Cardiac septum (tissue), 1 donor: Measurements from ENCODE around the gene PRR5. TPM values are rescaled to one million over a fixed set of nuclear protein-coding genes. Genes with fewer than 3 reads are reported as not detected.

Experiments
- DNase-seq: peaks from one replicate; pipeline ENCODE4 v3.0.0-alpha.2; 2020; ENCODE audit warnings: low spot score
- intact Hi-C: fragments of 100-400 bp; cut with DNase I; formaldehyde crosslinking; loops from one replicate; pipeline ENCODE4 v1.14.0; 2022
- total RNA-seq: library from RNA; stranded (reverse); fragmentation: NEBNext Ultra II Directional; extraction: Animal tissue kit (Norgen Biotek cat#: 25700); gene quantifications from one replicate; pipeline ENCODE4 v1.2.1, GENCODE V29; 2021
- donor health status: DM: no; HTN: no; CAD: no.

Gene PRR5
- total RNA-seq, 1 donor from 2014 or later = 3.2 TPM

- intact Hi-C loops = no loop called here
- no peak for DNase-seq
Measured at GRCh38 chr22:44707752-44708151, 5.7 kb downstream of the PRR5 start.

DNA sequence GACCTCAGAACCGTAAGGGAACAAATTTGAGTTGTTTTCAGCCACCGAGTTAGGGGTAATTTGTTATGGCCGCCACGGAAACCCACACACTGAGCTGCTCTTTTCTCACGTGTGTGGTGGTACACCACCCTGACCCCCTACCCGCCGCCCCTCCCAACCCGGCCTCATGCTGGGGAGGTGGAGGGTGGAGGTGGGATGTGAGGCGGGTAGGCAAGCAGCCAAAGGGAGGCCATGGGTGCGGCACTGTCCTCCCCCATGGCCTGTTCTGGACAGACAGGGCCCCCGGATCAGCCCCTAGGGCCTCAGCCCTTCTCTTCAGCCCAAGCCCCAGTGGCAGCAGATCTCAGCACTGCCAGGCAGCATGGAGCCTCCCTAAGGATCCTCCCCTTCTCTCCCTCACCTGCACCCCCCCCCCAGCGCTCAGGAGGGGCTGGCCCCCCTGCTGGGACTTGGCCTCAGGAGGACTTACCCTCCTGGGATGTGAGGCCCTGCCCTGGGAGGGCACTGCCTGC is 7.9 kb downstream of the PRR5 start:
- no peak for DNase-seq
- intact Hi-C loops = no loop called here

DNA sequence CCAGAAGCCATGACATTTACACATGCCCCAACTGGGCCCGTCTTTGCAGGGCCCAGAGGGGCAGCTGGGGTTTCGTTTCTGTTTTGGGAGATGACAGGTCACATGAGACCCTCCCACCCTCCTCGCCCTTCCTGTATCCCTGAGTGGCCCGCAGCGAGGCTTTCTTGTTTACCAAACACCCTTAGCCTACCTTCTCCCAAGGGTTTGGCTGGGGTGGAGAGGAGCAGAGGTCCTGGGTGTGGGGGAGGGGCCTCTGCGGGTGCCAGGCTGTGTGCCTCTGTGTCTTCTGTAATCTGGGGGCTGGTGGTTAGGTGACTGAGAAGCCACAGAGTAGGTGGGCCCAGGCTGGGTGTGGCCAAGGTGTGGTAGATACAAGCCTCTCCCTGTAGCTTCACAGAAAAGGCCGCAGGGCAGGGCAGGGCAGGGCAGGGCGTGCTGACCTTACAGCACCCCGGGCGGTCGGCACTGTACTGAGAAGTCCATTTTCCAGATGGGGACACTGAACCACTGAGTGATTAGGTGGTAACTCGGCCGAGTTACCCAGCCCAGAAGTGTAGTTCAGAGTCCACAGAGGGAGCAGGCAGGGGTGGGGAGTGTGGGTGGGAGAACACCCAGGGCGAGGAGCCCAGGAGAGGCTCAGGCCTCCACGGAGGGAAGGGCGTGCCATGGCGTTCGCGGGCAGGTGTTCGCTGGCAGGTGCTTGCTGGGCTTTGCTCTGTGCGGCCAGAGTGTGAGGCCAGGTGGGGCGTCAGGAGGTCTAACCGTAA is 8.7 kb downstream of the PRR5 start:
- DNase-seq = no peak
- intact Hi-C loops = no loop called here

DNA sequence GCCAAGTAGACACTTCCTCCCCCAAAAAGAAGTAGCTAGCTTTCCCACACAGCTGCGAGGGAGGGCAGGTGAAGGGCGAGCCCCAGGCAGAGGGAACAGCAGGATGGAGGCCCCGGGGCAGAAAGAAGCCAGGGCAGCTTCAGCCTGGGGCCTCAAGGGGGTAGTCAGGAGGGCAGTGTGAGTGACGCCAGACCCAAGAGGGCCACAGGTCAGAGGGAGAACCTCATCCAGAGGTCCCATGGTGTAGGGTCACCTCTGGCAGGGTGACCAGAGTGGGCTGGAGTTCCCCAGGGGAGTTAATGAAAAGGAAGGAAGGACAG is 9.2 kb downstream of the PRR5 start:
- no peak for DNase-seq
- intact Hi-C loops = no loop called here

- intact Hi-C loops = no loop called here
- DNase-seq = no peak
Measured at GRCh38 chr22:44711690-44712555, 9.9 kb downstream of the PRR5 start.

GRCh38 chr22:44712962-44713361 is 11.0 kb downstream of the PRR5 start:
- intact Hi-C loops = no loop called here
- DNase-seq = no peak

DNA sequence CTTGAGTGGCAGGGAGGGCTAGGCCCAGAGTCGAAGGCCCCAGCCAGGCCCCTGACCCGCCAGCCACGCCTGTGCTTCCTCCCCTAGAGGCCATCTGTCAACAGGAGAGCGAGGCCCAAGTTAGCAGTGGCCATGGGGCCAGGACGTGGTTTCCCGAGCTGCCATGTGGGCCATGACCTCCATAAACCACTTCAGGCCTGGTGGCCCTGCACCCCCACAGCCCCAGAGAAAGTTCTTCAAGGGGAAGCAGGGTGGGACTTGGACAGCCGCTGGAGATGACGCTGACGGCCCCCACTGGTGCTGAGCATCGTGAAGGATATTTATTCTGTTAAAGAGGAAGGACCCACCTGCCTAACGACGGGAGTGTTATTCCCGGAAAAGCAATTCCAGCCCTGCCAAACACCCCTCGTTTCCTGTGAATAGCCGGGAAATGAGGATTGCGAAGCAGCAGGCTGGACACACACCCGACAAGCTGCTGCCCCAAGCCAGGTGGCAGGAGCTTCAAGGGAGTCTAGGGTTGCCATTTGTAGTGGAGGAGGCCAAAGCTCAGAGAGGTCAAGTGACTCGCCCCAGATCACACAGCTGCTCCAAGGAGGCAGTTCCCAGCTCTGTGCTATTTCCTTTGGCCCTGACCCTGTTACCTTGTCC is 12.8 kb downstream of the PRR5 start:
- DNase-seq = no peak
- intact Hi-C loops = no loop called here

DNA sequence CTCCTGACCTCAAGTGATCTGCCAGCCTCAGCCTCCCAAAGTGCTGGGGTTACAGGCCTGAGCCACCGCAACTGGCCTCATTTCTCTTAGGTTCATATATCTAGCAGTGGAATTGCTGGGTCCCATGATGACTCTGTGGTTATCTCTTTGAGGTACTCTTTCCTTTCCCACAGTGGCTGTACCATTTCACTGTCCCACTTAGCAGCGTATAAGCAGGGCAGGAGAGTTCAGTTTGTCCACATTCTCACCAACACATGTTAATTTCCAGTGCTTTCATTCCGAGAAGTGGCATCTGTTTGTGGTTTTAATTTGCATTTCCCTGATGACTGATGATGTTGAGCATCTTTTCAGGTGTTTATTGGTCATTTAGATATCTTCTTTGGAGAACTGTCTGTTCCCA is 16.4 kb downstream of the PRR5 start:
- intact Hi-C loops = no loop called here
- DNase-seq = no peak

GRCh38 chr22:44719586-44720368 is 17.8 kb downstream of the PRR5 start:
- intact Hi-C loops = no loop called here
- no peak for DNase-seq

DNA sequence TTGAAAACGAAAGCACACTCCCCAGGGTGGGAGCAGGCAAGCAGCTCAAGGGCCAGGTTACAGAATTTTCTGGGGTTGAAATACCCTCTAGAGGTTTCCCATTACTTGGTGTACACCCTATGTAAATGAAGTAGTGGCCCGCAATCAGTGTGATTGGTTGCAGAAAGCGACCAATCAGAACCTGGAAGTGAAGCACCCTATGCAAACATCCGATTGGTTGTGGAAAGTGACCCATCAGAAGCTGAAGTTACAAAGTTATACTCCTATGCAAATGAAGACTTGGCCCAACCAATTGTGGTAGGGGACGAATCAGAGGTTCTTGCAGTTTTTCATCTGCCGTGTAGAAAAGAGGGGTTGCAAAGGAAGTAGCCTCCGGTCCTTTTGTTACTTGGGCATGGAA is 19.2 kb downstream of the PRR5 start:
- intact Hi-C loops = no loop called here
- DNase-seq = no peak

GRCh38 chr22:44722611-44723010 is 20.6 kb downstream of the PRR5 start:
- no peak for DNase-seq
- intact Hi-C loops = no loop called here

DNA sequence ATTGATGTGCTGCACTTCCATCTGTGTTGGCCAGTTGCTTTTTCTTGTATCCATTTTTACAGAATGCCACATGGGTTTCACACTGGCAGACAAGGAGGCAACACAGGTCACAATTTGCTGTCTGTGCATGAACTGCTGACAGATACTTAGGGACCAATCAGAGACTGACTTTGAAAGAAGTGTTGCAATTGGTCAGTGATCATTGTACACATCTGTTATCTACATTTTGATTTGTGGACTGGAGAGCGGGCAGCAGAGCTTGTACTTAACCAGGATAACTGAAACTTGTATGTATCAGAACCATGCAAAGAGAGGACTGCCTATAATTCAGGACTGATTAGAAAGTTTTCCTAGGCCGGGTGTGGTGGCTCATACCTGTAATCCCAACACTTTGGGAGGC is 21.8 kb downstream of the PRR5 start:
- DNase-seq = no peak
- intact Hi-C loops = no loop called here

DNA sequence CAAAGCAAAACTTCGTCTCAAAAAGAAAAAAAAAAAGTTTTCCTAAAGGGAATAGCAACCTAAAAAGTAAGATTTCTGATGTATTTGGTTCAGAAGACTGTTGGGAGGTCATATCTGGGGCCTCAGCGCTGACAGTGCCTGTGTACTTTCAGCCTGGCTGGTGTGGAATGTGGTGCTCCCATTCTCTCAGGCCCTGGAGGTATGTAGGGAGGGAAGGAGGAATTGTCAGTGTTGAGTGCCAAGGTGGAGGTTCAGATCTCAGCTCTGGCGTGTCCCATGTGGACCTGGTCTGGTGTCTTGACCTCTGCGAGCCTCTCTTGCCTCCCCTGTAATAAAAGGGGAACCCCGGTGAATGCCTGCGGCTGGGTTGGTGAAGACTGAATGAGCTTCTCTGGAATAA is 22.4 kb downstream of the PRR5 start:
- intact Hi-C loops = no loop called here
- DNase-seq = no peak

DNA sequence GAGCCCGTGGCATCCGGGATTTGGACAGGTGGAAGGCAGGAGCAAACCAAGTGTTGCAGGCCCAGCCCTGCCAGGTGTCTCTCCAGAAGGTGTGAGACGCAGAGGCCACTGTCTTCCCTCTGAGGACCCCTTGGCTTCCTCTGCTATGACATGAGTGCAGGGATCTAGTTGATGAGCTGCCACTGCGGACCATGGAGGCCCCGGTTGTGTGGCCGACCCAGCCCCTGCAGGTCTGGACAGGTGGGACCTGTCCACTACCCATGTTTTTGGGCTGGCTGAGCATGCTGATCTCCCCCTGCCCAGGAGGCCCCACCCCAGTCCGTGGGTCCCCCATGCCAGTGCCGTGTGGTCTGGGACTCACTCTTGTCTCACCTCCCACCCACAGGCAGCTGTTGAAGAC is 22.9 kb downstream of the PRR5 start:
- intact Hi-C loops = no loop called here
- DNase-seq = no peak

DNA sequence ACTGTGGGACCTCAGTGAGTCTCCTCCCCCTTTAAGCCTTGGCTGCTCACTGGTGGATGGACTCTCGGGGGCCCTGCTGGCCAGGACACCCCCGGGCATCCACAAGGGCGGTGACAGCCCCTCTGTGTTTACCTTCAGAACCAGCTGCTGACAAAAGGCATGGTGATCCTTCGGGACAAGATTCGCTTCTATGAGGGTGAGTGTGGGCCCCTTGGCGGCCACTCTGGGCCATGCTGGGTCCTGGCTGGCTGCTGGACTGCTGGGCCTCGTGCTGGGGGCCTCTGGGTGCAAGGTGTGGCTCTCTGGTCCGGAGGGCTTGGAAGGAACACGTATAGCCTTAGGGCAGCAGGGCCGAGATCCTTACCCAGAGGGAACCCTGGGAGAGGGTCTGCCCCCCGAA is 24.4 kb downstream of the PRR5 start:
- intact Hi-C loops = no loop called here
- DNase-seq = no peak

GRCh38 chr22:44727148-44727547 is 25.1 kb downstream of the PRR5 start:
- DNase-seq = no peak
- intact Hi-C loops = no loop called here

DNA sequence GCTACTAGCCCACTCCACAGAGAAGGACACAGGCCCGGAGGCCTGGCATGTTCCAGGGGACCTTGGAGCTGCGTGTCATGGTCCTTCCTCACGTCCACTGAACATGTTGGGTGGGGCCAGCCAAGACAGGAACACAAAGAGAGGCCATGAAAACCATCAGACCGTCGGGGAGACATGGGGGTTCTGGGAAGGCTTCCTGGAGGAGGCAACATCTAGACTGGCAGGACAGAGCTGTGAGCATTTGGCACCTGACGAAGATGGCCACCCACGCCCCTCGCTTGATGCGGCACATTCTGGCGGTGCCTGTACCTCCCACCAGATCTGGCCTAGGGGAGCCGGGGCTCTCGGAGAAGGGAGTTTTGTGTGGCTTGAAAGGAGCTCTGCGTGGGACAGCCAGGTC is 25.7 kb downstream of the PRR5 start:
- DNase-seq = no peak
- intact Hi-C loops = no loop called here

GRCh38 chr22:44728761-44729324 is 26.8 kb downstream of the PRR5 start:
- intact Hi-C loops = no loop called here
- no peak for DNase-seq

GRCh38 chr22:44729391-44730021 is 27.5 kb downstream of the PRR5 start:
- intact Hi-C loops = no loop called here
- DNase-seq = no peak
